Measurements from ENCODE around the gene ACSL3.

Gene ACSL3

DNA sequence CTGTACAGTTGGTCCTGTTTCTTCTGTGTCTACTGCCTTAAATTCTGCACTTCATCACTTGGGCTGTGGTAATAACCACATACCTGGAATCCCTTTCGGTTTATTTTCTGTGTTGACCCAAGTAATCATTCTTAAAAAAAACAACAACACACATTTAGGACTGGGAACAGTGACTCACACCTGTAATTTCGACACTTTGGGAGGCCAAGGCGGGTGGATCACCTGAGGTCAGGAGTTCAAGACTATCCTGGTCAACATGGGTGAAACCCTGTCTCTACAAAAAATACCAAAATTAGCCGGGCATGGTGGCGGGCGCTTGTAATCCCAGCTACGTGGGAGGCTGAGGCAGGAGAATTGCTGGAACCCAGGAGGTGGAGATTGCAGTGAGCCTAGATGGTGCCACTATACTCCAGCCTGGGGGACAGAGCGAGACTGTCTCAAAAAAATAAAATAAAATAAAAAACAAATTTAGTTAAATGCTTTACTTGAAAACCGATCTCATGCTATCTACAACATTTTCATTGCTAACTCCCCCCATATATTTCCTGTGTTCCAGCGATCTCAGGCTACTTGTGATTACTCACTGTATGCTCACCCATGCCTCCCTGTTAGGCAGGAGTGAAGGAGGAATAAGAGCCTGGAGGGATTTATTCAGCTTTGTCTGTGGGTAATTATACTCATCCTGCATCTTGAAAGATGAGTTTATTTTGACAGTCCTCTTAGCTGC, 18.2 kb downstream of the ACSL3 start:
- no peak for DNase-seq (ENCODE audit: low read depth in 2 of 3, low spot score in 2 of 3)

- DNase-seq (ENCODE audit: low read depth in 2 of 3, low spot score in 2 of 3): no peak
Measured at GRCh38 chr2:222879604-222879933, 18.7 kb downstream of the ACSL3 start.

GRCh38 chr2:222882484-222882928, 21.7 kb downstream of the ACSL3 start:
- DNase-seq (ENCODE audit: low read depth in 2 of 3, low spot score in 2 of 3): no peak

DNA sequence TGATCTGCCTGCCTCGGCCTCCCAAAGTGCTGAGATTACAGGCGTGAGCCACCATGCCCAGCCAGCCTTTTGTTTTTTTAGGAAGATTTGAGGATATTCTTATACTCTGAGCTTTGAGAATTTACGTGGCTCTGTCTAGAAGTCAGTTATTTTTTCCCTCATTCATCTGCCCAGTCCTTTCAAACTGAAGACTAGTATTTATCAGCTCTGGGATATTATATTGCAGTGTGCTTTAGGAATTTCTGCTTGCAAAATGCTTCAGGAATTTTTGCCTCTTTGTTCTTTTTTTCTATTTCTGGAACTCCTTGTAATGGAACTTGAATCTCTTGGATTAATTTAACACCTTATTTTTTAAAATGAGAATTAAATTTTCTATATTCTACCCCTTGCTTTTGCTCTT, 22.6 kb downstream of the ACSL3 start:
- no peak for DNase-seq (ENCODE audit: low read depth in 2 of 3, low spot score in 2 of 3)

DNA sequence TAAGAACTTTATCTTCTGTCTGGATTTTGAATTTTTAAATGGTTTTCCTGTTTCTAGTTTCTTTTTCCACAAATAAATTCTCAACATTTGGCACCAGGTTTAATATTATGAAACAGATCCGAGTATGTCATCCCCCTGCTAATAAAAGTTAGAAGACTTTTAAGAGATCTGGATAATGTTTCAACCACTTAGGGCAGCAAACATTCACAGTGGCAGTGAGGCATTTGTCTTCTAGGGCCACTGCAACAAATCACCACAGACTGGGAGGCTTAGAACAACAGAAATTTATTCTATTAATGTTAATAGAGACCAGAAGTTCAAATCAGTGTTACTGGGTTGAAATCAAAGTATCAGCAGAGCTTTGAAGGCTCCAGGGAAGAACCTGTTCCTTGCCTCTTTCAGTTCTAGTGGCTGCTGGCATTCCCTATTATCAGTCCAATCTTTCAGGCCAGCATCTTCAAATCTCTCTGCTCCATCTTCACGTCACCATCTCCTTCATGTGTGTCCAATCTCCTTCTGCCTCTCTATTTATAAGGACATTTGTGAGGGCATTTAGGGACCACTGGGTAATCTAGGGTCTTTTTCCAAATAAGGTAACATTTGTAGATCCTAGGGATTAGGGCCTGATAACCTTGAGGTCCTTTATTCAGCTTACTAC, 23.4 kb downstream of the ACSL3 start:
- no peak for DNase-seq (ENCODE audit: low read depth in 2 of 3, low spot score in 2 of 3)

- DNase-seq (ENCODE audit: low read depth in 2 of 3, low spot score in 2 of 3): no peak
Measured at GRCh38 chr2:222884805-222885424, 24.1 kb downstream of the ACSL3 start.

DNA sequence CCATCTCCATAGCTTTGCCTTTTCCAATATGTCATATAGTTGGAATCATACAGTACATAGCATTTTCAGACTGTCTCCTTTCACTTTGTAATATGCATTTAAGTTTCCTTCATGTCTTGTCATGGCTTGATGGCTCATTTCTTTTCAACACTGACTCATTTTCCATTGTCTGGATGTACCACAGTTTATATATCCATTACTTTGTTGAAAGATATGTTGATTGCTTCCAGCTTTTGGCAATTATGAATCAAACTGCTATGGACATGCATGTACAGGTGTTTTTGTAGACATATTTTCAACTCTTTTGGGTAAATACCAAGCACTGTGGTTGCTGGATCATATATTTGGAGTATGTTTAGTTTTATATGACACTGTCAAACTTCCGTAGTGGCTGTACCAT, 26.3 kb downstream of the ACSL3 start:
- no peak for DNase-seq (ENCODE audit: low read depth in 2 of 3, low spot score in 2 of 3)

GRCh38 chr2:222888716-222889115, 27.9 kb downstream of the ACSL3 start:
- DNase-seq (ENCODE audit: low read depth in 2 of 3, low spot score in 2 of 3): no peak

- no peak for DNase-seq (ENCODE audit: low read depth in 2 of 3, low spot score in 2 of 3)
Measured at GRCh38 chr2:222891890-222892289, 31.1 kb downstream of the ACSL3 start.

DNA sequence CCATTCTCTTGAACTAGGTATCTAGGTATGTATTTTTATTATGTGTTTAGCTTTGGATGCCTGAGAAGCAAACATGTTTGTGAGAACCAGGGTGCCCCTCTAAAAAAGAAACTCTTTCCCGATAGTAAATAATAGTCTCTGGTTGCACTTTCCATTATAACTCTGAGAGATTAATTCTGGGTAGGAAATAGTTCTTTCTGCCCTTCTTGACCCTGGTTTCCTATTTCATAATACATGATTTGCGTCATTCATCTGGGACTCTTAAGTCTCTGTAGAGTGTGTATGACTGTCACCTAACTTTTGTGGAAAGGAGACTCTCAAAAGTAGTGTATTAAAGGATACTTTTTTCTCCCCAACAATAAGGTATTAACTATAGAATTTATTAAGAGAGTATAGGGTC, 31.5 kb downstream of the ACSL3 start:
- no peak for DNase-seq (ENCODE audit: low read depth in 2 of 3, low spot score in 2 of 3)

DNA sequence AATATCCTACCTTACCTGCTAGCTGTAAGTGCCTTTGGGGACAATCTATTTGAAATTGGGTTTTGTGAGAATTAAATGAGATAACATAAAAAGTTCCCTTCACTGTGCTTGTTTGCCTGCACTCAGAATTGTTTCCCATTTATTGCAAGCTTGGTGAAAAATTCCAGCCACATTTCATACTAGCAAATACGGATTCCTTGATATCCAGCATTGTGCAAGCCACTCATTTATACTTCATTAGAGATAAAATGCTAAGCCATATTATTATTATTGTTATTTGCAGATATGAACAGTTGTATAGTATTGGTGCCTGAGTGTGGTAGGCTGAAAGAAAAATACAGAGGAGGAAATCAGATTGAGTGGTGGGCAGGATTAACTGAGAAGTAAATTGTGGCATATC, 31.9 kb downstream of the ACSL3 start:
- no peak for DNase-seq (ENCODE audit: low read depth in 2 of 3, low spot score in 2 of 3)

DNA sequence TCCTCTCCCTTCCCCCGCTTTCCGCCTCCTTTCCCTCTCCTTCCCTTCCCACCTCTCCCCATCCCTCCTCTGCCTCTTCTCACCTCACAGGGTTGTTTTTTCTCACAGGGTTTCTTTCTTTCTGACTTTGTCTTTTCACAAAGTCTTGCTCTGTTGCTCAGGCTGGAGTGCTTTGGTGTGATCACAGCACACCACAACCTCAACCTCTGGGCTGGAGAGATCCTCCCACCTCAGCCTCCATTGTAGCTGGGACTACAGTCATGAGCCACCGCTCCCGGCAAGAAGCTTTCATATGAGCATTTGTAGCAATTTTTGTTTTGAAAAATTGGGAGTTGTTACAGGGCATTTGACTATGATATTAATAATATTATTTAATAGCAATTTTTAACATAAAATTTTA, 32.9 kb downstream of the ACSL3 start:
- DNase-seq (ENCODE audit: low read depth in 2 of 3, low spot score in 2 of 3): no peak

- DNase-seq (ENCODE audit: low read depth in 2 of 3, low spot score in 2 of 3): no peak
Measured at GRCh38 chr2:222895144-222895543, 34.3 kb downstream of the ACSL3 start.

DNA sequence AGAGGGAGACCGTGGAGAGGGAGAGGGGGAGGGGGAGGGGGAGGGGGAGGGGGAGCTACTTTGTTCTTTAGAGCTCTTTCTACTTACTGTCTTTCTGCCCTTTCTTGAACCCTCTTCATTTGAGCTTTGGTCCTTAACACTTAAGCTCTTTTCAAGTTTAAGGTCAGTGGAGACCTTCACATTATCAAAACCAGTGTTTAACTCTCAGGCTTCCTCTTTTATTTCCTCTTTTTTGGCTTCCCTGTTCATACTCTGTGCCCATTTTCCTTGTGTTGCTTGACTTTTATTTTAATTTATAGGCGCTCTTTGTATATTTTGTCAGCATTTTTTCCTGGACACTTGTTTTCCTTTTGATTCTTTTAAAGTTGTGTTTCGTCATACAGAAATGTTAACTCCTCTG, 37.1 kb downstream of the ACSL3 start:
- no peak for DNase-seq (ENCODE audit: low read depth in 2 of 3, low spot score in 2 of 3)

DNA sequence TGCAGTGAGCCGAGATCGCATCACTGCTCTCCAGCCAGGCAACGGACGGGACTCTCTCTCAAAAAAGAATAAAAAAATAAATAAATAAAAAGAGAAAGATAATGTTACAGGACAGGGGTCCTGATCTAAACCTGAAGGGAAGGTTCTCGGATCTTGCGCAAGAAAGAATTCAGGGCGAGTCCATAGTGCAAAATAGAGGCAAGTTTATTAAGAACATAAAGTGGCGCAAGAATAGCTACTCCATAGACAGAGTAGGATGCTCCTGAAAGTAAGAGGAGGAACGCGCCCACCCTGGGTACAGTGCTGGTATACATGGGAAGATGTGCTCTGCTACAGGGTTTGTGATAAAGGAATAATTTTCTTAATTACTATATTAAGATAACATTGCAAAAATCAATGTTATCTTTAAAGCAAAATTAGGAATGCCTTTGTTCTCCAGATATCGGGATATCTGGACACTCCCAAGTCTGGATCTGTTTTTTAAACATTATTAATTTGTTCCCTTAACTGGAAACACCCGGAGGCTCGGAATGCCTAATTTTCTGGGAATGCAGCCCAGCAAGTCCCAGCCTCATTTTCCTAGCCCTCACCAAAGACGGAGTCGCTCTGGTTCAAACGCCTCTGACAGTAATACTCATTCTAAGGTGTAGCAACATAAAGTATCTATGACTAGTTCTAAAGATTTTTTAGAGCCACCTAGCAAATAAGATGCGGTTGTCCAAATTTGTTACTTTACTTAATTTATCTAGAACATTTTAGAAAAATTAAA, 38.8 kb downstream of the ACSL3 start:
- DNase-seq (ENCODE audit: low read depth in 2 of 3, low spot score in 2 of 3): no peak

GRCh38 chr2:222900354-222900753, 39.5 kb downstream of the ACSL3 start:
- DNase-seq (ENCODE audit: low read depth in 2 of 3, low spot score in 2 of 3): no peak

- no peak for DNase-seq (ENCODE audit: low read depth in 2 of 3, low spot score in 2 of 3)
Measured at GRCh38 chr2:222902660-222903059, 41.8 kb downstream of the ACSL3 start.

GRCh38 chr2:222903234-222904220, 42.7 kb downstream of the ACSL3 start:
- DNase-seq (ENCODE audit: low read depth in 2 of 3, low spot score in 2 of 3): no peak

DNA sequence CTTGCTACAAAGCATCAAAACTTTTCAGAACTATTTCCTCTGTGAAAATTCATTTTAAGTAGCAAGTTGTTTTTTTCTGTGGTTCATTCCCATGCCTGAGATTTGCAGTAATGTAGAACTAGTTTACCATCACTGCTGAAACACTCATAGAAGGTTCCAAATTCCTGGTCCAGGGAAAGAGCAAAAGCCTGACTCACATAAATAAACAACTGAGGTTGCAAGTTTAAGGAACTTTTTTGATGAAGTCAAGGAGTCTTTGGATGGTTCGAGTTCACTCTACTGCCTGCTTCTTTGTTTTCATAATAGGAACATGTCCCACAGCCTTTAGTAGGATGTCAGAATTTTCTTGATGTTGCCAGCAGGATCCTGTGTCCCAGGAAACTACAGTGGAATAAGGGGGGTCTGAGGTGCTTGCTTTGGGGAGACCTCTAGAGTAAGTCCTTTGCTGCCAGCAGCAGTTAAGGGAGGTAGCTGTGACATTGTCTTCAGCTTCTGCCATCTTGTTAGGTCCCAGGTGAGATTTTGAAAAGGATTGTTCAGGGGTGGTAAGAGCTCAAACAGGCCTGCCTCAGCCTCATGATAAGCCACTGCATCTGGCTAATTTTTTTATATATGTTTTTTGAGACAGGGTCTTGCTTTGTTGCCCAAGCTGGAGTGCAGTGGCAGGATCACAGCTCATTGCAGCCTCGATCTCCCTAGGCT, 43.9 kb downstream of the ACSL3 start:
- DNase-seq (ENCODE audit: low read depth in 2 of 3, low spot score in 2 of 3): no peak

DNA sequence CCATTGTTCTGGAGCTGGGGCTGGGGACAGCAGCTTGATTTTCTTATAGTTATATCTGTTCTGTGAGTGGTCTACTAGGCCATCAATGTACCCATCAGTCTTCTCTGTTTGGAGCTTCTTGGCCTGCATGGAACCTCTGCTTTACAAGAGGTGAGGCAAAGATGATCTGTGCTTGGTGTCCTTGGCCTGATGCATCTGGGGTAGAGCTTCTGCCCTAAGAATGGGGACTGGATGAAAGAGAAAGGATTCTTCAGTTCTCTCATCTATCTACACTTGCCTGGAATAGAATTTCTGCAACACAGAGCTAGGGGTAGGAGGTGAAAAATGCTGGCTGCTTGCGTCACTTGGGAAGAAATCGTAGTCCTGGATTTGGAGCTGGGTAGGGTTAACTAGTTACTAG, 46.2 kb downstream of the ACSL3 start:
- no peak for DNase-seq (ENCODE audit: low read depth in 2 of 3, low spot score in 2 of 3)
